SU-DHL-6 (cell line): ENCODE measurements around the gene EPHA6.

Experiments
- H2AFZ ChIP-seq: fragments of 200-600 bp; sonication (generic); 2 replicates; pipeline ENCODE4 v1.6.1; 2014; ENCODE audit warnings: low read depth, mild to moderate bottlenecking, moderate library complexity, mixed read lengths, antibody characterized with exemption, low read length; ENCODE audit not compliant: severe bottlenecking
- H3F3A ChIP-seq: fragments of 200-600 bp; shearing (Covaris generic); 2 replicates; pipeline ENCODE4 v1.6.0; 2016; ENCODE audit warnings: antibody characterized with exemption, mild to moderate bottlenecking; ENCODE audit not compliant: insufficient read depth
- H3K27ac ChIP-seq: fragments of 200-600 bp; sonication (generic); 2 replicates; pipeline ENCODE4 v1.5.1; 2016; ENCODE audit warnings: low read depth, mild to moderate bottlenecking, low read length, moderate library complexity, mixed read lengths
- H3K27me3 ChIP-seq: fragments of 200-600 bp; sonication (generic), shearing (Covaris generic); 2 replicates; pipeline ENCODE4 v1.6.0; 2014; ENCODE audit warnings: mild to moderate bottlenecking, low read length
- H3K36me3 ChIP-seq: fragments of 200-600 bp; sonication (generic); 2 replicates; pipeline ENCODE4 v1.6.1; 2014; ENCODE audit warnings: mild to moderate bottlenecking, low read length, mixed read lengths
- H3K4me2 ChIP-seq: fragments of 300-600, 200-600 bp; shearing (Covaris generic), sonication (generic); 2 replicates; pipeline ENCODE4 v1.6.0; 2014; ENCODE audit warnings: low read length, low read depth, mild to moderate bottlenecking; ENCODE audit not compliant: poor library complexity, severe bottlenecking
- H3K4me3 ChIP-seq: fragments of 200-600 bp; sonication (generic); 2 replicates; pipeline ENCODE4 v1.5.1; 2014; ENCODE audit warnings: antibody characterized with exemption, low read length, mild to moderate bottlenecking, mixed read lengths; ENCODE audit not compliant: insufficient read depth, poor library complexity, severe bottlenecking
- H3K79me2 ChIP-seq: fragments of 200-600 bp; sonication (generic); 2 replicates; pipeline ENCODE4 v1.6.1; 2014; ENCODE audit warnings: mild to moderate bottlenecking, low read length, moderate library complexity; ENCODE audit not compliant: insufficient read depth
- H3K9ac ChIP-seq: fragments of 200-600 bp; sonication (generic); 2 replicates; pipeline ENCODE4 v1.7.0; 2014; ENCODE audit warnings: mild to moderate bottlenecking, low read length
- H3K9me2 ChIP-seq: fragments of 200-600 bp; sonication (generic); replicated peaks from 2 replicates; pipeline ENCODE4 v1.6.1; 2014; ENCODE audit warnings: low read length; ENCODE audit not compliant: insufficient read depth
- H3K9me3 ChIP-seq: fragments of 200-600 bp; sonication (generic); 2 replicates; pipeline ENCODE4 v1.6.1; 2014; ENCODE audit warnings: low read length, mixed read lengths; ENCODE audit not compliant: insufficient read depth
- H4K20me1 ChIP-seq: fragments of 200-600 bp; sonication (generic); 2 replicates; pipeline ENCODE4 v1.6.1; 2014; ENCODE audit warnings: low read depth, mild to moderate bottlenecking, antibody characterized with exemption, low read length, moderate library complexity, mixed read lengths
- EZH2phosphoT487 ChIP-seq: fragments of 200-600 bp; sonication (generic), shearing (Covaris generic); conservative IDR thresholded peaks from 2 replicates; pipeline ENCODE4 v1.6.1; 2018; ENCODE audit warnings: mild to moderate bottlenecking, antibody characterized with exemption, low read length, moderate library complexity, mixed read lengths
- TF ChIP-seq, protein P1 (sequence below): fragments of 200-600 bp; sonication (generic); IDR thresholded peaks from one replicate; pipeline ENCODE4 v1.5.1; 2017; ENCODE audit warnings: antibody characterized with exemption, mild to moderate bottlenecking, low read length, moderate library complexity; ENCODE audit not compliant: insufficient read depth, poor library complexity, severe bottlenecking

EPHA6 gene

DNA sequence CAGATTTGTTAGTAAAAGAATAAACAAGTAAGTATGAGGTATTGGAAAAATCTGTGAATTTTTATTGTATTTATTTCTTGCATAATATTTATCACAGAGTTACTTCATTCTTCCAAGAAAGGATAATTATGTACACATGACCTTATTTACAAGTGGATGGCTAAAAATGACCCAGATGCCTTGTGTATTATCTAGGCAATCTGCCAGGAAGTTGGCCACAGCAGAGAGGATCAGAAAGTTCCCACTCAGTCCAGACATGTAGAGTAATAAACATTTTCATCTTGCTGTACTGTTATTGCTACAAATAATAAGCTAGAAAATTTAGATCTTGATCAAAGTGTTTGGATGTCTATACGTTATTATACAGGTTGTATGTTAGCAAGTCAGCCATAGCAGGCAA, 317.1 kb downstream of the EPHA6 start:
- TF ChIP-seq EZH2phosphoT487, result no peak
- TF ChIP-seq, protein P1, sequence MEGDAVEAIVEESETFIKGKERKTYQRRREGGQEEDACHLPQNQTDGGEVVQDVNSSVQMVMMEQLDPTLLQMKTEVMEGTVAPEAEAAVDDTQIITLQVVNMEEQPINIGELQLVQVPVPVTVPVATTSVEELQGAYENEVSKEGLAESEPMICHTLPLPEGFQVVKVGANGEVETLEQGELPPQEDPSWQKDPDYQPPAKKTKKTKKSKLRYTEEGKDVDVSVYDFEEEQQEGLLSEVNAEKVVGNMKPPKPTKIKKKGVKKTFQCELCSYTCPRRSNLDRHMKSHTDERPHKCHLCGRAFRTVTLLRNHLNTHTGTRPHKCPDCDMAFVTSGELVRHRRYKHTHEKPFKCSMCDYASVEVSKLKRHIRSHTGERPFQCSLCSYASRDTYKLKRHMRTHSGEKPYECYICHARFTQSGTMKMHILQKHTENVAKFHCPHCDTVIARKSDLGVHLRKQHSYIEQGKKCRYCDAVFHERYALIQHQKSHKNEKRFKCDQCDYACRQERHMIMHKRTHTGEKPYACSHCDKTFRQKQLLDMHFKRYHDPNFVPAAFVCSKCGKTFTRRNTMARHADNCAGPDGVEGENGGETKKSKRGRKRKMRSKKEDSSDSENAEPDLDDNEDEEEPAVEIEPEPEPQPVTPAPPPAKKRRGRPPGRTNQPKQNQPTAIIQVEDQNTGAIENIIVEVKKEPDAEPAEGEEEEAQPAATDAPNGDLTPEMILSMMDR, result no peak
- Histone ChIP-seq H3K4me3 (no peak overlapping the region), H3K36me3 (no peaks in the 10 kb centered on the region), H3K9me2 (no peaks in the 10 kb centered on the region), H4K20me1 (no peaks in the 10 kb centered on the region), H3K27me3 (no peaks in the 10 kb centered on the region), H3K9ac (no peak overlapping the region), H3K79me2 (no peaks in the 10 kb centered on the region), H3K4me2 (no peak overlapping the region), H2AFZ (no peak overlapping the region), H3F3A (no peaks in the 10 kb centered on the region), H3K9me3 (no peaks in the 10 kb centered on the region), H3K27ac (no peak overlapping the region)

DNA sequence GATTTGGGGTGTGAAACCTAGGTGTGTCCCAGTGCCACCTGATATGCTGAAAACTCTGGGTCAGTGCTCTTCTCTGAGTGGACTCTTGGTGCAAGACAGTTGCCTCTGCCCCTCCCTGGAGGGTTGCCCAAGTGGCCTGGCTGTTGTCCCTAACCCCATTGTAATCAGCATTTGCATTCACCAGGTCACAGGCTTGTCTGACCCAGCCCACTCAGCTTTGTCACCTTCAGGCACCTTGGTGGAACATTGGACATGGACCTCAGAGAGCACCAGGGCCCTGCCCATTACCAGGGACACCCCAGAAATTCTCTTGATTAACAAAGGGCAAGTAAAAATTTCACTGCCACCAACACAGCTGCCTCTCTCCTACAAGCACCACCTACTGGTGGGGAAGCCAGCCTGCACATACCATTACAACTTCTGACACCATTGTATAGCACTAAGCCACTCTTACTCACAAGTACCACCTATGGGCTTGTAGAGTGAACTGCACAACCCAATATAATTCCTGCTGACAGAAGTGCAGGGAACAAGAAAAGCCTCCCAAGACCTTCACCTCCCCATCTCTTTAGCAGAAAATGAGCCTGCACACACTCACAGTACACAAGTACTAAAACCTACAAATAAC, 324.6 kb downstream of the EPHA6 start:
- no peak overlapping the region for H3K9ac ChIP-seq
- no peaks in the 10 kb centered on the region for H3K9me2 ChIP-seq
- no peak overlapping the region for H3K4me3 ChIP-seq
- H3F3A ChIP-seq, result no peaks in the 10 kb centered on the region
- no peak overlapping the region for H2AFZ ChIP-seq
- no peaks in the 10 kb centered on the region for H3K36me3 ChIP-seq
- H3K4me2 ChIP-seq, result no peak overlapping the region
- TF ChIP-seq, protein P1, result peak; percentile 18
- TF ChIP-seq EZH2phosphoT487, result no peak
- H3K27me3 ChIP-seq, result no peaks in the 10 kb centered on the region
- no peak overlapping the region for H3K27ac ChIP-seq
- no peaks in the 10 kb centered on the region for H3K9me3 ChIP-seq
- H3K79me2 ChIP-seq, result no peaks in the 10 kb centered on the region
- no peaks in the 10 kb centered on the region for H4K20me1 ChIP-seq

DNA sequence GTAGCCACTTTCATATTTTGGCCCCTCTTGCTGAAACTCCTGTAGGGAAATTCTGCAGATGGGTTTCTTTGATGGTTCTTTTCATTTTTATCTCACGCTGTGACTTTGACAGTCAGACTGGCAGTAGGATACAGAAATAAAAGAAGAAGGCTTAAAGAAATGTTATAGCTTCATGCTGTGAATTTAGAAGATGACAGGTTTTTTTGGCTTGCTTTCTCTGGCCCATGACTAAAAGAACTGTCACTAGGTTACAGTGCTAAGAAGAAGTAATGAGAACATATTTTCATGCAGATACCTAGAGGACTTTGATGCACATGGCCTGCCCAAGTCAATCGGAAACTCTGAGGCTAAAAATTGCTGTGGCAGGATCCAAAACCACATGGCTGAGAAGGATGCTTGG, 334.5 kb downstream of the EPHA6 start:
- TF ChIP-seq, protein P1, result no peak
- TF ChIP-seq EZH2phosphoT487, result no peak
- Histone ChIP-seq H3F3A (no peaks in the 10 kb centered on the region), H2AFZ (no peak overlapping the region), H3K36me3 (no peaks in the 10 kb centered on the region), H4K20me1 (no peaks in the 10 kb centered on the region), H3K9me3 (no peaks in the 10 kb centered on the region), H3K4me2 (no peak overlapping the region), H3K27me3 (no peaks in the 10 kb centered on the region), H3K27ac (no peak overlapping the region), H3K9ac (no peak overlapping the region), H3K9me2 (no peaks in the 10 kb centered on the region), H3K79me2 (no peaks in the 10 kb centered on the region), H3K4me3 (no peak overlapping the region)
